K562 (cell line): Measurements from ENCODE around the gene MAGIX. TPM values are rescaled to one million over a fixed set of nuclear protein-coding genes. Genes with fewer than 3 reads are reported as not detected.

Experiments
- ATAC-seq: fragments of 200-7000 bp; cut with Tn5 transposase; 3 replicates; pipeline ENCODE4 v1.9.1; 2020; ENCODE audit warnings: moderate library complexity
- BruUV-seq: library from RNA; stranded (reverse); fragments of 400-500 nt; replicated peaks from 2 replicates; lab custom pipeline; 2021; lab: Mats Ljungman, UMichigan
- CTCF ChIA-PET: fragments of 300-600 bp; formaldehyde crosslinking; extraction: SDS; loops from one replicate; lab custom pipeline; 2021; ENCODE audit warnings: low intra/inter-chr PET ratio; lab: Yijun Ruan, JAX
- POLR2A ChIA-PET: fragments of 300-600, 350-650 bp; sonication (Branson Sonifier 250); formaldehyde crosslinking; extraction: SDS; loops from one replicate; lab custom pipeline; 2021; ENCODE audit warnings: antibody characterized with exemption, inconsistent platforms; lab: Yijun Ruan, JAX
- DNase-seq, 4 experiments: peaks; one replicate each; pipeline versions ENCODE4 v3.0.0 to v3.0.0-alpha.2; 2011 to 2018; ENCODE audit warnings: low spot score in 3 of 4, mixed read lengths in 3 of 4; ENCODE audit errors: extremely low read depth in 1 of 4
- FAIRE-seq: peaks from 2 replicates; lab custom pipeline; 2011; peaks lifted over from hg19 to GRCh38; lab: Jason Lieb, UNC
- H2AFZ ChIP-seq: 2 replicates; pipeline ENCODE4 v1.6.0; 2011; ENCODE audit warnings: low read depth, low read length, control low read depth, inconsistent platforms
- H3K27ac ChIP-seq: fragments of 200-600 bp; 3 replicates; pipeline ENCODE4 v1.8.0; 2011; ENCODE audit warnings: low read depth, mild to moderate bottlenecking, control low read depth, inconsistent platforms, low read length, moderate library complexity, mixed read lengths; ENCODE audit errors: extremely low read depth
- H3K27me3 ChIP-seq, 2 experiments: fragments of 300-600 bp in 1 of 2; 2 replicates in 1 of 2; 3 replicates in 1 of 2; pipeline versions ENCODE4 v1.6.0 to v1.8.0; 2011; ENCODE audit warnings: inconsistent platforms in 2 of 2, low read length in 2 of 2, mild to moderate bottlenecking in 1 of 2, mixed read lengths in 1 of 2, moderate library complexity in 1 of 2; ENCODE audit not compliant: control insufficient read depth in 2 of 2, insufficient read depth in 2 of 2
- H3K36me3 ChIP-seq: fragments of 300-600 bp; 3 replicates; pipeline ENCODE4 v1.8.0; 2011; ENCODE audit warnings: mild to moderate bottlenecking, low read length, inconsistent platforms; ENCODE audit not compliant: control insufficient read depth, insufficient read depth
- H3K4me1 ChIP-seq, 2 experiments: fragments of 200-600 bp in 1 of 2; replicated peaks in 1 of 2; 2 replicates in 1 of 2; 3 replicates in 1 of 2; pipeline versions ENCODE4 v1.5.1 to v1.8.0; 2011; ENCODE audit warnings: inconsistent platforms in 2 of 2, low read length in 2 of 2, mild to moderate bottlenecking in 1 of 2, mixed read lengths in 1 of 2, moderate library complexity in 1 of 2; ENCODE audit not compliant: control insufficient read depth in 2 of 2, insufficient read depth in 2 of 2
- H3K4me2 ChIP-seq: 2 replicates; pipeline ENCODE4 v1.6.1; 2011; ENCODE audit warnings: low read length, control low read depth, inconsistent platforms, mixed read lengths; ENCODE audit not compliant: insufficient read depth
- H3K4me3 ChIP-seq: fragments of 200-600 bp; sonication (generic), shearing (Covaris generic); 2 replicates; pipeline ENCODE4 v1.5.1; 2016; ENCODE audit warnings: control low read depth, inconsistent platforms
- H3K79me2 ChIP-seq: fragments of 200-600 bp; 3 replicates; pipeline ENCODE4 v1.8.0; 2011; ENCODE audit warnings: low read length, inconsistent platforms; ENCODE audit not compliant: control insufficient read depth, insufficient read depth
- H3K9ac ChIP-seq, 2 experiments: 2 replicates each; pipeline versions ENCODE4 v1.6.0 to v1.6.1; 2011; ENCODE audit warnings: low read depth in 2 of 2, low read length in 2 of 2, control low read depth in 1 of 2, inconsistent platforms in 1 of 2, mild to moderate bottlenecking in 1 of 2, mixed read lengths in 1 of 2; ENCODE audit not compliant: insufficient read depth in 1 of 2
- H3K9me1 ChIP-seq: one replicate; pipeline ENCODE4 v1.6.0; 2011; ENCODE audit warnings: inconsistent platforms, mild to moderate bottlenecking, low read length, moderate library complexity; ENCODE audit not compliant: control insufficient read depth, insufficient read depth
- H3K9me3 ChIP-seq: replicated peaks from 2 replicates; pipeline ENCODE4 v1.5.1; 2011; ENCODE audit warnings: low read depth, low read length, inconsistent platforms; ENCODE audit not compliant: control insufficient read depth, insufficient read depth
- H4K20me1 ChIP-seq: replicated peaks from 2 replicates; pipeline ENCODE4 v1.6.1; 2011; ENCODE audit warnings: low read length, inconsistent platforms, mixed read lengths; ENCODE audit not compliant: control insufficient read depth, insufficient read depth
- ADNP ChIP-seq: fragments of 200-800 bp; sonication (Bioruptor generic); IDR thresholded peaks from 2 replicates; pipeline ENCODE4 v1.6.1; 2016; ENCODE audit warnings: missing genetic modification characterization, missing compliant biosample characterization
- CBX2 ChIP-seq: fragments of 200-600 bp; sonication (generic); IDR thresholded peaks from one replicate; pipeline ENCODE4 v1.6.1; 2012; ENCODE audit warnings: mild to moderate bottlenecking, low read length, inconsistent platforms; ENCODE audit not compliant: insufficient read depth, poor library complexity, severe bottlenecking
- CCNT2 ChIP-seq: IDR thresholded peaks from 2 replicates; pipeline ENCODE4 v1.6.1; 2011; ENCODE audit warnings: borderline replicate concordance, low read depth, mild to moderate bottlenecking, moderate library complexity, mixed read lengths, low read length; ENCODE audit not compliant: insufficient read length; ENCODE audit errors: extremely low read depth
- CREB5 ChIP-seq: fragments of 250-450 bp; sonication (Bioruptor Pico); IDR thresholded peaks from 2 replicates; pipeline ENCODE4 v1.5.0; 2020; ENCODE audit warnings: mild to moderate bottlenecking
- CTBP1 ChIP-seq: fragments of 450-650 bp; IDR thresholded peaks from 2 replicates; pipeline ENCODE4 v1.6.1; 2016; ENCODE audit warnings: borderline replicate concordance
- EGR1 ChIP-seq: fragments of 450-650 bp; conservative IDR thresholded peaks from 2 replicates; pipeline ENCODE4 v1.6.1; 2017; ENCODE audit warnings: mild to moderate bottlenecking
- EP300 ChIP-seq: IDR thresholded peaks from 2 replicates; pipeline ENCODE4 v1.6.1; 2012; ENCODE audit warnings: low read length, improper control_type of control experiment
- GTF2E2 ChIP-seq: fragments of 200-800 bp; sonication (Bioruptor generic); IDR thresholded peaks from 2 replicates; pipeline ENCODE4 v1.6.1; 2016; ENCODE audit warnings: missing genetic modification characterization, missing compliant biosample characterization
- HES1 ChIP-seq: fragments of 450-650 bp; IDR thresholded peaks from 2 replicates; pipeline ENCODE4 v1.6.1; 2016; ENCODE audit warnings: low read depth, mild to moderate bottlenecking, moderate library complexity
- PHF21A ChIP-seq: fragments of 450-650 bp; IDR thresholded peaks from 2 replicates; pipeline ENCODE4 v1.6.1; 2017; ENCODE audit warnings: low read depth, borderline replicate concordance
- PTBP1 ChIP-seq: fragments of 200-400 bp; formaldehyde crosslinking; IDR thresholded peaks from 2 replicates; pipeline ENCODE4 v1.6.1; 2017; ENCODE audit warnings: low read depth, low read length
- PTRF ChIP-seq: fragments of 450-650 bp; IDR thresholded peaks from 2 replicates; pipeline ENCODE4 v1.6.1; 2016; ENCODE audit warnings: mild to moderate bottlenecking, missing genetic modification characterization, missing compliant biosample characterization
- RBBP5 ChIP-seq: fragments of 200-600 bp; sonication (generic); IDR thresholded peaks from 2 replicates; pipeline ENCODE4 v1.6.1; 2012; ENCODE audit warnings: borderline replicate concordance, mild to moderate bottlenecking, low read length, control low read depth, inconsistent platforms; ENCODE audit not compliant: insufficient read depth, poor library complexity, severe bottlenecking
- RBFOX2 ChIP-seq: fragments of 200-400 bp; formaldehyde crosslinking; IDR thresholded peaks from 2 replicates; pipeline ENCODE4 v1.6.1; 2017; ENCODE audit warnings: low read depth, mild to moderate bottlenecking, low read length, moderate library complexity
- SAP30 ChIP-seq: fragments of 200-600 bp; sonication (generic); IDR thresholded peaks from 2 replicates; pipeline ENCODE4 v1.6.1; 2012; ENCODE audit warnings: borderline replicate concordance, low read depth, mild to moderate bottlenecking, moderate library complexity, low read length, control low read depth, inconsistent platforms; ENCODE audit not compliant: insufficient read depth, poor library complexity, severe bottlenecking
- SMAD2 ChIP-seq: fragments of 150-350 bp; IDR thresholded peaks from 2 replicates; pipeline ENCODE4 v1.6.1; 2014; ENCODE audit warnings: low read depth, mild to moderate bottlenecking, low read length
- SRSF1 ChIP-seq: fragments of 200-400 bp; formaldehyde crosslinking; IDR thresholded peaks from 2 replicates; pipeline ENCODE4 v1.6.1; 2017; ENCODE audit warnings: mild to moderate bottlenecking, low read depth, low read length, moderate library complexity
- XRCC4 ChIP-seq: IDR thresholded peaks from one replicate; pipeline ENCODE4 v1.6.1; 2011; ENCODE audit not compliant: insufficient read depth, insufficient read length; ENCODE audit errors: extremely low read depth
- ZNF175 ChIP-seq: fragments of 200-800 bp; sonication (Bioruptor generic); IDR thresholded peaks from 2 replicates; pipeline ENCODE4 v1.6.1; 2016; ENCODE audit warnings: low read depth, mild to moderate bottlenecking, missing genetic modification characterization, missing compliant biosample characterization
- ZNF354B ChIP-seq: fragments of 250-450 bp; sonication (Bioruptor Pico); IDR thresholded peaks from 2 replicates; pipeline ENCODE4 v1.4.0; 2020
- ZNF707 ChIP-seq: fragments of 250-450 bp; sonication (Bioruptor Pico); conservative IDR thresholded peaks from 2 replicates; pipeline ENCODE4 v1.8.0; 2022; ENCODE audit warnings: inconsistent platforms, mild to moderate bottlenecking, moderate library complexity
- ZNF77 ChIP-seq: fragments of 250-450 bp; sonication (Bioruptor Pico); IDR thresholded peaks from 2 replicates; pipeline ENCODE4 v1.5.0; 2020
- WGBS: fragments of 100-300 bp; shearing (Covaris generic); methylation state at CpG from one replicate; pipeline ENCODE4 v1.1.6; 2016; ENCODE audit warnings: low coverage, mixed read lengths; ENCODE audit not compliant: insufficient coverage; ENCODE audit errors: missing lambda C conversion rate; 5-methylcytosine and 5-hydroxymethylcytosine counted together
- in situ Hi-C: fragments of 300-500 bp; cut with MboI; formaldehyde crosslinking; loops from 4 replicates; pipeline ENCODE4 v1.15.0; 2018; ENCODE audit warnings: inconsistent platforms, mixed read lengths
- intact Hi-C: fragments of 100-400 bp; cut with micrococcal nuclease; formaldehyde crosslinking; loops from 2 replicates; pipeline ENCODE4 v1.14.2; 2022
- polyA plus RNA-seq, 8 experiments: library from polyadenylated mRNA; depleted of rRNA in 4 of 8; stranded (reverse) in 5 of 8; unstranded in 3 of 8; fragments of >200 nt; fragmentation: Nextera tagmentation in 2 of 8; fragmentation: Illumina TruSeq in 1 of 8; extraction: Ambion mirVana in 2 of 8; extraction: Trizol in 1 of 8; gene quantifications; 2 replicates each; pipeline versions ENCODE4 v1.2.1 to v1.2.3, GENCODE V29; 2011 to 2014; ENCODE audit warnings: inconsistent platforms in 1 of 8, missing spikeins in 1 of 8
- total RNA-seq, 7 experiments: library from RNA; depleted of rRNA in 6 of 7; stranded (reverse); fragments of >200 nt in 6 of 7; fragmentation: Illumina TruSeq in 2 of 7; extraction: Trizol in 2 of 7; gene quantifications; 2 replicates each; pipeline versions ENCODE4 v1.2.1 to v1.2.3, GENCODE V29; 2011 to 2021; ENCODE audit warnings: low replicate concordance in 1 of 7

The MAGIX gene
- total and polyA plus RNA-seq, 9 of the 15 experiments (the other 6 are each of a cell fraction or from before 2014, with no cell fraction given), result 0.08 to 3.5 (median 0.47) TPM

GRCh38 chrX:49191574-49192011, 29.0 kb downstream of the MAGIX start:
- H3K79me2 ChIP-seq, result peaks cover 18% of the 10 kb centered on the region; the same call in 2 of the 3 replicates
- H3K9ac ChIP-seq, result peak overlapping the region; percentile 81 to 98
- no peaks in the 10 kb centered on the region for H3K9me1 ChIP-seq
- H3K4me1 ChIP-seq, result peaks cover 35 to 46% of the 10 kb centered on the region in 2 experiments; a peak in 4 of 5 replicates
- intact Hi-C loops (loop anchor here (2.0 to 5.0 kb wide), 2 partner anchors 44 to 91 kb away; no protein-coding TSS in a partner anchor), in situ Hi-C loops (no loop called here)
- under 1% methylated on average over 30 of the region's 34 CpGs for WGBS
- ATAC-seq (peak; percentile 11), DNase-seq (no peak), FAIRE-seq (no peak)
- H3K27ac ChIP-seq, result peak overlapping the region; percentile 78
- CTCF ChIA-PET, result no interaction called here
- no peaks in the 10 kb centered on the region for H3K9me3 ChIP-seq
- no peaks in the 10 kb centered on the region for H4K20me1 ChIP-seq
- TSS peak; percentile 88 for BruUV-seq
- no peaks in the 10 kb centered on the region for H3K27me3 ChIP-seq
- H3K4me2 ChIP-seq, result peak overlapping the region; percentile 80
- H3K36me3 ChIP-seq, result no peaks in the 10 kb centered on the region
- POLR2A ChIA-PET, result interaction anchor here (0.6 to 1.0 kb wide), 2 partner anchors 62 to 427 kb away, joined by 4 to 7 read pairs; no protein-coding TSS in a partner anchor
- peak overlapping the region; percentile 89 for H3K4me3 ChIP-seq
- H2AFZ ChIP-seq, result peak overlapping the region; percentile 91
- TF ChIP-seq EGR1 (0 out of 2 replicates have a peak, but pooled peaks have one; percentile 11), RBFOX2 (peak; percentile 66), CREB5 (no peak), GTF2E2 (tag) (no peak), HES1 (no peak), SAP30 (no peak), PTRF (tag) (no peak), ADNP (tag) (no peak), CTBP1 (no peak), ZNF77 (CRISPR knock-in tag) (no peak), EP300 (no peak), SMAD2 (no peak), CBX2 (no peak), ZNF707 (no peak), CCNT2 (no peak), ZNF354B (CRISPR knock-in tag) (no peak), XRCC4 (no peak), PHF21A (no peak), RBBP5 (peak; percentile 34), PTBP1 (no peak), SRSF1 (no peak), ZNF175 (CRISPR knock-in tag) (no peak)
